Endometrial microvascular endothelial cells (primary cell): ENCODE results near the gene EPS8L2. TPM values are rescaled to one million over a fixed set of nuclear protein-coding genes. Genes with fewer than 3 reads are reported as not detected.

Source experiments
- in situ Hi-C: cut with HindIII; loops from 2 replicates; pipeline ENCODE4 v1.10.0; 2017; ENCODE audit warnings: low sequenced_read_pairs, low pct_unique_long_range_greater_than_20kb; ENCODE audit errors: inconsistent ontology term
- total RNA-seq: library from RNA; depleted of rRNA; stranded (reverse); fragments of >200 nt; gene quantifications from one replicate; pipeline ENCODE4 v1.2.3, GENCODE V29; 2015; ENCODE audit errors: inconsistent ontology term

EPS8L2 gene
- total RNA-seq, 1 donor from 2014 or later = 0.56 TPM

GRCh38 chr11:742571-743201, 36.7 kb downstream of the EPS8L2 start:
- in situ Hi-C loops = no loop called here

DNA sequence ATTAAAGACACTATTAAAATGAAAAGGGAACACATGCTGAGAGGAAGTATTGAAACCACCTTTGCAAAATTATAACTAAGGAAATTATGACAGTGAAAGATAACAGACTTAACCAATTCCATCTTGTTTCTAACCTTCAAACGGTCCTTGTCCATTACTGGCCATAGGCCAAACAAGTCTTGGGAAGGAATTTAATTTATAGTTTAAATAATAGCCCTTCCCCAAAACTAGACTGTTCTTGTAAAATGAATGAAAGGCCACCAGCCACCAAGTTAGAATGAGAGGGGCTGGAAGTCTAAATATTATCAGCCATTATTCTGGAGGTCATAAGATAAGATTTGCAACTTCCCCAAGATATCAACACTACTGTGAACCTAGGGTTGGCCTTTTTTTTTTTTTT, 39.4 kb downstream of the EPS8L2 start:
- in situ Hi-C loops = no loop called here

DNA sequence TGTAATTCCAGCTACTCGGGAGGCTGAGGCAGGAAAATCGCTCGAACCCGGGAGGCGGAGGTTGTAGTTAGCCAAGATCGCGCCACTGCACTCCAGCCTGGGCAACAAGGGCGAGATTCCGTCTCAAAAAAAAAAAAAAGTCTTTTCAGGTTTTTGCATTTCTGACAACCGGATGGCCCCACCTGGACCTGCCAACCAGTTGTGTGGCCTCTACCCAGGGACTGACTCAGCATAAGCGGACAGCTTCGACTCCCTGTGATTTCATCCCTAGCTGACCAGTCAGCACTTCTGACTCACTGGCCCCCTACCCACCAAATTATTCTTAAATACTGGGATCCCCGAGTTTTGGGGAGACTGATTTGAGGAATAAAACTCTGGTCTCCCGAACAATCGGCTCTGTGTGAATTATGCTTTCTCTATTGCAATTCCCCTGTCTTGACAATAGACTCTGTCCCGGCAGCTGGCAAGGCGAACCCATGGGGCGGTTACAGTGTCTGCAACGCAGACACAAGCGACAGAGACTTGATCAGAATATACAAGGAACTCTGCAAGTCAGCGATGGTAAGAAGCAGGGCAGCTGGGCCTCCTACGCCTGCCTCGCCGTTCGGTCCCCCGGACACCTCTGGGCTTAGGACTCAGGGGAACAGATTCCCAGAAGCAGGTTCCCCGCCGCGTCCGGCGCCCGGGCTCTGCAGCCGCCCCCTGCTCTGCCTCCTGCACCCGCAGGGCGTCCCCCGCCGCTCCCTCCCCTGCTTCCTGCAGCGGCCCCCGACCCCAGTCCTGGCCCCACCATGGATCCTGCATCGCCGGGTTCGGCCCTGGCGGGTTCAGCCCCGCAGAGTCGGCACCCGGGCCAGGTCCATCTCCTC, 40.5 kb downstream of the EPS8L2 start:
- in situ Hi-C loops = no loop called here

GRCh38 chr11:747158-748006, 41.4 kb downstream of the EPS8L2 start, which contains the start of gene TALDO1:
Gene TALDO1, plus strand, starts transcription at chr11:747464. Its CDS starts 18 bp downstream, at chr11:747482.
- in situ Hi-C loops = no loop called here

DNA sequence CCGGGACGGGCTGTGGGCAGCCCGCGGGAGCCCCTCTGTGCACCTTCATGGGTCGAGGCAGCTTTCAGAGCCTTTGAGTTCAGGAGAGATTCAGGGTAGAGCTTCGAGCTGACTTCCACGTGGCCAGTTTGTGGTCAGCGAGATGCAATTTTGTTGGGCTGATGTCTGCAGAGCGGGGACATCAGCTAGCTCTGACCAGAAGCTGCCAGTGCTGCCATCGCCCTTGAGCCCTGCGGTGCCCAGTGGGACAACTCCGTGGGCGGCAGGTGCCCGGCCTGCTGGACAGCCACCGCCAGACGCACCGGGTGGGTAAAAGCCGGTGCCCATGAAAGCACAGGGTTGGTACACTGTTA, 42.0 kb downstream of the EPS8L2 start:
- in situ Hi-C loops = no loop called here

DNA sequence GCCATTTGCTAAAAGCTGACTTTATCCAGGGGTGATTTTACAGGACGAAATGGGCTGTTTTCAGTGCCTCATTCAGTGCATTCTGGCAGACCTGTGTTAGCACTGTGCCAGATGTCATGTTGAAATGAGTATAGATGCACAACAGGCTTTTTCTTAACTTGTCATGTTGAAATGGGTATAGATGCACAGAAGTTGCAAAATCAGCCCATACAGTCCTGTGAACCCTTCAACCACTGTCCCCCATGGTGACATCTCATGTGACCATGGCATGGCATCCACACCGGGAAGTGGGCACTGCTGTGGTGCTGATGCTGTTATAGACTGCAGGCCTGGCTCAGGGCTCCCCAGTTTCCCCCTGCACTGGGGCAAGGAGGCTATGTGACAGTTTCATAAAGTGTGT, 43.7 kb downstream of the EPS8L2 start:
- in situ Hi-C loops = no loop called here

- in situ Hi-C loops = no loop called here
These were observed 54.2 kb downstream of the EPS8L2 start for GRCh38 chr11:760236-760635.

DNA sequence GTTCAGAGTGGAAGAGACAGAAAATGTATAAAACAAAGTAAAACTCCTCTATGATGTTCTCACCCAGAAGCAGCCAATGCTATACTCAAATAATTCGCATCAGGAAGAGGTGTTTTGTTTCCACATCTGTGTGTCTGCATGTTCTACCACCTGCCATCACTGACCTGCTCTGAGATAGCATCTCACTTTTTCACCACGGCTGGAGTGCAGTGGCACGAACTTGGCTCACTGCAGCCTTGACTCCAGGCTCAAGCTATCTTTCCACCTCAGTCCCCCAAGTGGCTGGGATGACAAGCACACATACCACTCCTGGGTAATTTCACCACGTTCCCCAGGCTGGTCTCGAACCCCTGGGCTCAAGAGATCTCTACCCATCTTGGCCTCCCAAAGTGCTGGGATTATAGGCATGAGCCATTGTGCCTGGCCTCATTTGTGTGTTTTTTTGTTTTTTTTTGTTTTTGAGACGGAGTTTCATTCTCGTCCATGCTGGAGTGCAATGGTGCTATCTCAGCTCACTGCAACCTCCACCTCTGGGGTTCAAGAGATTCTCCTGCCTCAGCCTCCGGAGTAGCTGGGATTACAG, 55.6 kb downstream of the EPS8L2 start:
- in situ Hi-C loops = no loop called here

DNA sequence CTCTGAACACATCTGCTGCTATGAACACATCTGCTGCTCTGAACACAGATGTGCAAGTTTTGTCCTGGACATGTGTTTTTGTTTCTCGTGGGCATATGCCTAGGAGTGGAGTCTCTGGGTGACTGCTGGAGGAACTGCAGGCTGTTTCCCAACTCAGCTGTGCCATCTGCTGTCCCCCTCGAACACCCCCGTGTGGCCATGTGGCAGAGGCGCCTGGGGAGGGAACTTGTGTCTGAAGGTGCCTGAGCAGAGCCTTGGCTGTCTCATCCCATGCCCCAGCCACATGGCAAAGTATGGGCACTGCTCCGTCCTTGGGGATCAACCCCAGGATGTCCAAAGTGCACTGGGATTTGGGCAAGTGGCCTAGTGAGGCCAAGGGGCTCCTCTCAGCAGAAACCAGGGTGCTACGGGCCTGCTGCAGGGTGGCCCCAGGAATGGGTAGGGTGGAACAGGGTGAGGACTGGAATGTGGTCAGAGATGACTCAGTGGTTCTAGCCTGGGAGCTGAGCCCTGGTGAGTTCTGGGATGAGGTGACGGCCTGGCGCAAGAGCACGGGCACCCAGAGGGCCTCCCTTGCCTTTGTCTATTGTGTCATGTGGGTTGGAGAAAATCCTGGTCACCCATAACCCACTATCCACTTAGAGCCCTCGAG, 56.5 kb downstream of the EPS8L2 start:
- in situ Hi-C loops = no loop called here

- in situ Hi-C loops = no loop called here
These were observed 57.0 kb downstream of the EPS8L2 start for GRCh38 chr11:763073-763463.

- in situ Hi-C loops = no loop called here
These were observed 57.7 kb downstream of the EPS8L2 start for GRCh38 chr11:763549-764321.

GRCh38 chr11:764322-765024, 58.4 kb downstream of the EPS8L2 start:
- in situ Hi-C loops = no loop called here

GRCh38 chr11:765025-765801, 59.2 kb downstream of the EPS8L2 start:
- in situ Hi-C loops = no loop called here

GRCh38 chr11:765802-766091, 59.7 kb downstream of the EPS8L2 start:
- in situ Hi-C loops = no loop called here

GRCh38 chr11:766106-766935, 60.3 kb downstream of the EPS8L2 start:
- in situ Hi-C loops = no loop called here

DNA sequence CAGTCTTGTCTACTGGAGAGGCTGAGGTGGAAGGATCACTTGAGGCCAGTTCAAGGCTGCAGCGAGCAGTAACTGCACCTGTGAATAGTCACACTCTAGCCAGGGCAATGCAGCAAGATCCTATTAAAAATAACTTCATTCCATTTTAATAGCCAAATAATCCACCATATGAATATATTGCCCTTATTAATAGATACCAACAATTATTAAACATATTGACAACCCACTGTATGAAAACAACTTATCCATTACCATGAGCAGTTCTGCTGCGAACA, 60.8 kb downstream of the EPS8L2 start:
- in situ Hi-C loops = no loop called here
